Hindlimb muscle (tissue), 1 donor: ENCODE data around the gene IGFLR1. TPM values are rescaled to one million over a fixed set of nuclear protein-coding genes. Genes with fewer than 3 reads are reported as not detected.
"Not testable (repeated sequence)": the region's sequence is repeated elsewhere in the genome, so short reads cannot be mapped to it uniquely, and the experiment has no call there.

Experiments
- DNase-seq: peaks from one replicate; pipeline ENCODE4 v3.0.0-alpha.2; 2013
- polyA plus RNA-seq: library from polyadenylated mRNA; unstranded; fragments of 120-200 nt; gene quantifications from one replicate; pipeline ENCODE4 v1.2.1, GENCODE V29; 2013; ENCODE audit not compliant: insufficient read length

IGFLR1 gene
- polyA plus RNA-seq, 1 donor: 6.2 TPM

GRCh38 chr19:35777086-35777841 lies 35.0 kb upstream of the IGFLR1 start:
- DNase-seq: no peak

GRCh38 chr19:35776102-35776788 lies 34.0 kb upstream of the IGFLR1 start:
- no peak for DNase-seq

GRCh38 chr19:35775298-35776101 lies 33.2 kb upstream of the IGFLR1 start, which contains the start of gene ARHGAP33:
Gene ARHGAP33, plus strand, starts transcription at chr19:35775564. Its CDS starts 95 bp downstream, at chr19:35775659.
- peak; percentile 99 for DNase-seq

GRCh38 chr19:35775046-35775297 lies 32.7 kb upstream of the IGFLR1 start:
- DNase-seq: no peak

GRCh38 chr19:35774274-35775045 lies 32.2 kb upstream of the IGFLR1 start:
- DNase-seq: no peak

GRCh38 chr19:35773020-35773806 lies 31.0 kb upstream of the IGFLR1 start:
- no peak for DNase-seq

- DNase-seq: not testable (repeated sequence)
Measured at GRCh38 chr19:35772362-35772761, 30.1 kb upstream of the IGFLR1 start.

GRCh38 chr19:35768082-35768421 lies 25.8 kb upstream of the IGFLR1 start:
- DNase-seq: no peak

GRCh38 chr19:35767288-35768081 lies 25.2 kb upstream of the IGFLR1 start:
- DNase-seq: no peak

GRCh38 chr19:35766571-35767104 lies 24.4 kb upstream of the IGFLR1 start:
- no peak for DNase-seq

GRCh38 chr19:35764432-35765315 lies 22.4 kb upstream of the IGFLR1 start:
- no peak for DNase-seq

GRCh38 chr19:35760711-35761349 lies 18.6 kb upstream of the IGFLR1 start:
- DNase-seq: no peak

- no peak for DNase-seq
Measured at GRCh38 chr19:35759697-35760096, 17.4 kb upstream of the IGFLR1 start.

GRCh38 chr19:35757749-35758608 lies 15.7 kb upstream of the IGFLR1 start, which contains the start of gene PROSER3:
Gene PROSER3, plus strand, starts transcription at chr19:35758176. Its CDS starts 40 bp downstream, at chr19:35758216.
- DNase-seq: peak; percentile 98

- peak; percentile 95 for DNase-seq
Measured at GRCh38 chr19:35757231-35757748, 15.0 kb upstream of the IGFLR1 start.

- DNase-seq: peak; percentile 77
Measured at GRCh38 chr19:35756377-35757230, 14.4 kb upstream of the IGFLR1 start, which contains the start of gene HSPB6. Gene HSPB6, minus strand, starts transcription at chr19:35757029. Its CDS starts 21 bp downstream, at chr19:35757008.
